Epithelial cell of proximal tubule (primary cell): Measurements from ENCODE around the gene PRMT7. TPM values are rescaled to one million over a fixed set of nuclear protein-coding genes. Genes with fewer than 3 reads are reported as not detected.

Experiments used
- DNase-seq: peaks from one replicate; pipeline ENCODE4 v3.0.0-alpha.2; 2011; ENCODE audit warnings: low read depth
- H3K4me3 ChIP-seq: 2 replicates; pipeline ENCODE4 v1.5.1; 2011; ENCODE audit warnings: low read depth, mild to moderate bottlenecking, low read length
- CTCF ChIP-seq: conservative IDR thresholded peaks from 2 replicates; pipeline ENCODE4 v1.5.1; 2012; ENCODE audit warnings: low read depth, mild to moderate bottlenecking, low read length
- total RNA-seq: library from RNA; depleted of rRNA; stranded (reverse); fragments of >200 nt; gene quantifications from 2 replicates; pipeline ENCODE4 v1.2.3, GENCODE V29; 2015

The PRMT7 gene
- total RNA-seq, 1 donor from 2014 or later: 32.1 TPM

GRCh38 chr16:68379472-68380347, 68.9 kb downstream of the PRMT7 start:
- no peak for DNase-seq
- no peak overlapping the region for H3K4me3 ChIP-seq
- no peak for TF ChIP-seq CTCF

GRCh38 chr16:68380348-68380670, 69.5 kb downstream of the PRMT7 start:
- no peak for DNase-seq
- H3K4me3 ChIP-seq: no peak overlapping the region
- no peak for TF ChIP-seq CTCF

- H3K4me3 ChIP-seq: no peak overlapping the region
- no peak for DNase-seq
- no peak for TF ChIP-seq CTCF
Observed at GRCh38 chr16:68380676-68381362, 70.0 kb downstream of the PRMT7 start.

- DNase-seq: no peak
- no peak overlapping the region for H3K4me3 ChIP-seq
- no peak for TF ChIP-seq CTCF
Observed at GRCh38 chr16:68381363-68381724, 70.5 kb downstream of the PRMT7 start.

- H3K4me3 ChIP-seq: no peak overlapping the region
- TF ChIP-seq CTCF: peak; percentile 41
- no peak for DNase-seq
Observed at GRCh38 chr16:68382296-68382718, 71.5 kb downstream of the PRMT7 start.

GRCh38 chr16:68383858-68384257, 73.0 kb downstream of the PRMT7 start:
- no peak for TF ChIP-seq CTCF
- DNase-seq: no peak
- no peak overlapping the region for H3K4me3 ChIP-seq
